GM12864 (cell line): ENCODE data around the gene SMC1A.
"Not testable (repeated sequence)": the region's sequence is repeated elsewhere in the genome, so short reads cannot be mapped to it uniquely, and the experiment has no call there.

Experiments used
- DNase-seq: peaks from one replicate; pipeline ENCODE4 v3.0.0-alpha.2; 2011; ENCODE audit warnings: low read depth
- H3K4me3 ChIP-seq: 2 replicates; pipeline ENCODE4 v1.5.1; 2011; ENCODE audit warnings: mild to moderate bottlenecking, low read depth, low read length, control low read depth
- TF ChIP-seq, protein P1 (sequence below): IDR thresholded peaks from 2 replicates; pipeline ENCODE4 v1.5.1; 2011; ENCODE audit warnings: low read depth, mild to moderate bottlenecking, moderate library complexity, low read length, control low read depth, inconsistent platforms; ENCODE audit errors: missing control alignments

Gene SMC1A

DNA sequence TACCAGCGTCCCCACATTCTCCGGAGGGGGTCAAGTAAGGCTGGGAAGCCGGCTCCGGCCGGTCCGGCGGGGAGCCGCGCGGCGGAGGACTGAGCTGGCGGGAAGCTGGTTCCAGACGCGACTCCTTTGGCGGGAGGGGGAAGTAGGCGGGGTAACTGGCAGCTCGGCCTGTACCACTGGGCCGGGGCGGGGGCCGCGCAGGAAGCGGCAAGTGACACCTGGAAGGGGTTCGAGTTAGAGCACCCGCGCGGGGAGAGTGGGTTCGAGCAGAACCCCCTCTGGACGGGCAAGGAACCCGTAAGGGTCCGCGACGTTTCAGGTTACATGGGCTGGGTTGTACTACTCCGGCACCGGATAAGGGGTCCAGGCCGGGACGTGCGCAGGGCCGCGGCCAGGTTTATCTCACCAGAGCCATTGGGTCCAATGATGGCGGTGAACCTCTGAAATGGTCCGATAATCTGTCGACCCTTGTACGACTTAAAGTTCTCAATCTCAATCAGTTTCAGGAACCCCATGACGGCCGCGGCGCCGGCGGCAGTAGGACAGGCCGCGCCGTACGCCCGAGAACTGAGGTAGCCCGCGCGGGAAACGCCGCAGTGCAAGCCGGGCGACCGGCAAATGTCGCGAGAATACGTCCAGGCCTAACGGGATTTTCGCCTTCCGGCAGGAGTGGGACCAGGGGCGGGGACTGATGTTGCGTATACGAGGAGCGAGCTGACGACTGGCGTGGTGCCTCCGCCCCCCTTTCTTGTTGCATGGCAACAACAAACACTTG lies at the start of gene SMC1A:
SMC1A (minus strand) TSS at position 569 of the 775 bp plus-strand sequence; CDS start at position 515, 54 bp downstream.
- peak; percentile 86 for DNase-seq
- H3K4me3 ChIP-seq, result peak within 1 kb of the TSS; percentile 88
- TF ChIP-seq, protein P1, sequence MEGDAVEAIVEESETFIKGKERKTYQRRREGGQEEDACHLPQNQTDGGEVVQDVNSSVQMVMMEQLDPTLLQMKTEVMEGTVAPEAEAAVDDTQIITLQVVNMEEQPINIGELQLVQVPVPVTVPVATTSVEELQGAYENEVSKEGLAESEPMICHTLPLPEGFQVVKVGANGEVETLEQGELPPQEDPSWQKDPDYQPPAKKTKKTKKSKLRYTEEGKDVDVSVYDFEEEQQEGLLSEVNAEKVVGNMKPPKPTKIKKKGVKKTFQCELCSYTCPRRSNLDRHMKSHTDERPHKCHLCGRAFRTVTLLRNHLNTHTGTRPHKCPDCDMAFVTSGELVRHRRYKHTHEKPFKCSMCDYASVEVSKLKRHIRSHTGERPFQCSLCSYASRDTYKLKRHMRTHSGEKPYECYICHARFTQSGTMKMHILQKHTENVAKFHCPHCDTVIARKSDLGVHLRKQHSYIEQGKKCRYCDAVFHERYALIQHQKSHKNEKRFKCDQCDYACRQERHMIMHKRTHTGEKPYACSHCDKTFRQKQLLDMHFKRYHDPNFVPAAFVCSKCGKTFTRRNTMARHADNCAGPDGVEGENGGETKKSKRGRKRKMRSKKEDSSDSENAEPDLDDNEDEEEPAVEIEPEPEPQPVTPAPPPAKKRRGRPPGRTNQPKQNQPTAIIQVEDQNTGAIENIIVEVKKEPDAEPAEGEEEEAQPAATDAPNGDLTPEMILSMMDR, result no peak

DNA sequence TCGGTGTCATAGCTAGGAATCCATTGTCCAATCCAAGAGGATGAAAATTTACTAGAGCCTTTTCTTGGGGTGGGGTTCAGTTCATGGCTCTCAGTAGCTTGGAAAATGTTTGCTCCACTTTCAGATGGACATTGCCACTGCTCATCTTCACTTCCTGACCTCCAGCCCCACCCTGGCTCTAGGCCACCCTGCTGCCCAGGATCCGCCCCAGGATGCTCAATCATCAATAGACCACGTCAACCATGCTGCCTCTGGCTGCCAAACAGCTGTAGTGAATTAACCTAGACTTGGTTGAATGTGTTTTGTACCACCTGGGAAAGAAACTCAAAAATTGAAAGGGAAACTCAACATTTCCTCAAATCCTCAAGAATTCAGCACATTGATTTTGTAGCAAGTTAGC lies 48.9 kb upstream of the SMC1A start:
- H3K4me3 ChIP-seq, result no peak overlapping the region
- TF ChIP-seq, protein P1, result no peak
- DNase-seq, result no peak

DNA sequence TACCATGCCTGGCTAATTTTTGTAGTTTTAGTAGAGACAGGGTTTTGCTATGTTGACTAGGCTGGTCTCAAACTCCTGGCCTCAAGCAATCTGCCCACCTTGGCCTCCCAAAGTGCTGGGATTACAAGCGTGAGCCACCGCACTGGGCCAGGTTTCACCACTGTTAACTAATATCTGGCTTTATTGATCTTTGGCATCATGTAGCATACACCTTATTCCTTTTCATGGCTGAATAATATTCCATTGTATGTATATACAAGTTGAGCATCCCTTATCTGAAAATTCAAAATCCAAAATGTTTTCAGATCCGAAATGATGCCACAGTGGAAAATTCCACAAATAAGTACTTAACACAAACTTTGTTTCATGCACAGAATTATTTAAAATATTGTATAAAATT lies 46.2 kb upstream of the SMC1A start:
- H3K4me3 ChIP-seq, DNase-seq: not testable (repeated sequence)

DNA sequence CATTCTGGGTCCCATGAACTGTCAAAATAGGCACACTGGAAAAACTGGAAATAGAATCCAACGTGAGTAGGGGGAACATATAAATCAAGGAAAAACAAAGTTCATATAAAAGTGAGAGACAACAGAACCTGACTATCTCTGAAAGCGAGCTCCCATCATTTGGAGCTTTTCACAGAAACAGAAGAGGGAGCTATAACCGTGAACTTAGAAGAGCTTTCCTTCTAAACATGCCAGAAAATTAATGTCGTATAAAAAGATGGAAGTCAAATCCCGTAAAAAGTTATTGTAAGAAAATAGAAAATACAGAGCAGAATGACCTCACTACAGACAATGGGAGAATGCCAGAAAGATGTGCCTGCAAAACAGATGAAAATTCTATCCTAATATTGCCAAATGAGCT lies 35.6 kb upstream of the SMC1A start:
- no peak overlapping the region for H3K4me3 ChIP-seq
- DNase-seq, result no peak
- TF ChIP-seq, protein P1, result no peak

DNA sequence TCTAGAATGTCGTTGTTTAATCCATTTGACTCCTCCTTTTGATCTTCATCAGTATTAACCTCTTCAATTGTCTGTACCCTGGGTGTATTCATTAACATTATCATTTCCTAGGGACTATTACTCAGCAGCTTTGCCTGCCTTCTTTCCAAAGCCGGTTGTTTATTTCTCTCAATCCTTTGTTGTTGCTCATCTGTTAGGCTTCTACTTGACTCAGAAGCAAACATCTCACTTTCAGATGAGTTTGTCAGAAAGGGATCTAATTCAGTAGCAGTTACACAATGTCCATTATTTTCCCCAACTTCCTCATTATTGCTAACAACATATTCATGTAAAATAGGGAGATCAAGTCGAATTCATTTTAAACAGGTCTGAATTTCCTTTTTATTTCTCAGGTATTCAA lies 33.8 kb upstream of the SMC1A start:
- DNase-seq, result no peak
- no peak overlapping the region for H3K4me3 ChIP-seq
- TF ChIP-seq, protein P1, result no peak

DNA sequence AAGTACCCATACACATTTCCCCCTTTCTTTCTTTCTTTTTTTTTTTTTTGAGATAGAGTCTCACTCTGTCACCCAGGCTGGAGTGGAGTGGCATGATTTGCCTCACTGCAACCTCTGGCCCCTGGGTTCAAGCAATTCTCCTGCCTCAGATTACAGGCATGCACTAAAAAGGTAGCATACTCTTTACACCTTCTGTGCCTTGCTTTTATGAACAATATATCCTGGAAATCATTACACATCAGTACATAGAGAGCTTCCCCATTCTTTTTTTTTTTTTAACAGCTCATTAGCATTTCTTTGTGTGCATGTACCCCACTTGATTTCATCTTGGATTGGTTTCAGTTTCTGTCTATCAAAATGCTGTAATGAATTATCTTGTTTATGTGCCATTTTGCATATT lies 30.4 kb upstream of the SMC1A start:
- no peak overlapping the region for H3K4me3 ChIP-seq
- DNase-seq, result no peak
- TF ChIP-seq, protein P1, result no peak

DNA sequence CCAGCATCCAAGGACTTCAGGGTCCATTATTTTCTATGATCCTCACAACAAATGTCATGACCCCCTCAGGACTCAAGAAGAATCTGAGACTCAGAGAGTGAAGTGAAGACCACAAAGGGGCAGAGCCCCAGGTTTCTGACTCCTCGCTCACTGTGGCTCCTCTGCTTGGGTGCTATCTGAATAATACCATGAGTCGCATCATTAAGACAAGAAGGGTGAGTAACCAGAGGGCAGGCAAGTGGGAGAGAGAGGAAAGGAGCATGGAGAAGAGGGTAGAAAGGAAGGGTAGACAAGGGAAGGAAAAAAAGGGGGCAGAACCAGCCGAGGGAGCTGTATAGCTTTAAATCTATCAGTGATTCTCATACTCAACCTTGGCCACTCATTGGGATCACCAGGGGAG lies 27.2 kb upstream of the SMC1A start:
- TF ChIP-seq, protein P1, result no peak
- no peak overlapping the region for H3K4me3 ChIP-seq
- DNase-seq, result no peak
